NCI-H526 treated with DMSO at 0.1 percent for 48 hours (cell line): ENCODE data around the gene TSPAN2.
A peak's percentile ranks its signal among the peaks of the same experiment; 100 is the strongest.

Experiments
- DNase-seq: peaks from one replicate; lab custom pipeline; 2025; lab: John Stamatoyannopoulos, UW

Gene TSPAN2

GRCh38 chr1:115089420-115090185 is at the start of gene TSPAN2:
Gene TSPAN2 (minus strand): TSS chr1:115089503. CDS start chr1:115089432, 71 bp downstream.
- DNase-seq = peak; percentile 14

GRCh38 chr1:115138973-115139372 is 49.7 kb upstream of the TSPAN2 start:
- peak; percentile 81 for DNase-seq

- DNase-seq = no peak
These were observed 49.0 kb upstream of the TSPAN2 start for GRCh38 chr1:115138271-115138670.

GRCh38 chr1:115137191-115137590 is 47.9 kb upstream of the TSPAN2 start:
- no peak for DNase-seq

- DNase-seq = no peak
These were observed 47.4 kb upstream of the TSPAN2 start for GRCh38 chr1:115136706-115137105.

GRCh38 chr1:115136106-115136505 is 46.8 kb upstream of the TSPAN2 start:
- no peak for DNase-seq

- no peak for DNase-seq
These were observed 46.4 kb upstream of the TSPAN2 start for GRCh38 chr1:115135681-115136080.

- no peak for DNase-seq
These were observed 45.7 kb upstream of the TSPAN2 start for GRCh38 chr1:115134850-115135480.

GRCh38 chr1:115134231-115134630 is 44.9 kb upstream of the TSPAN2 start:
- DNase-seq = no peak

- DNase-seq = no peak
These were observed 44.1 kb upstream of the TSPAN2 start for GRCh38 chr1:115133440-115133839.

- DNase-seq = no peak
These were observed 41.5 kb upstream of the TSPAN2 start for GRCh38 chr1:115130786-115131185.

GRCh38 chr1:115129071-115129640 is 39.9 kb upstream of the TSPAN2 start:
- no peak for DNase-seq

- DNase-seq = no peak
These were observed 38.2 kb upstream of the TSPAN2 start for GRCh38 chr1:115127539-115127938.

- DNase-seq = no peak
These were observed 37.2 kb upstream of the TSPAN2 start for GRCh38 chr1:115126516-115126915.

- DNase-seq = no peak
These were observed 33.8 kb upstream of the TSPAN2 start for GRCh38 chr1:115123116-115123515.

GRCh38 chr1:115121793-115122192 is 32.5 kb upstream of the TSPAN2 start:
- DNase-seq = no peak

GRCh38 chr1:115120296-115120695 is 31.0 kb upstream of the TSPAN2 start:
- DNase-seq = no peak

GRCh38 chr1:115118611-115119010 is 29.3 kb upstream of the TSPAN2 start:
- DNase-seq = no peak

- no peak for DNase-seq
These were observed 28.8 kb upstream of the TSPAN2 start for GRCh38 chr1:115118086-115118485.

GRCh38 chr1:115117298-115117697 is 28.0 kb upstream of the TSPAN2 start:
- DNase-seq = no peak

GRCh38 chr1:115116512-115116911 is 27.2 kb upstream of the TSPAN2 start:
- DNase-seq = no peak

- DNase-seq = no peak
These were observed 26.3 kb upstream of the TSPAN2 start for GRCh38 chr1:115115521-115116161.

GRCh38 chr1:115114308-115114707 is 25.0 kb upstream of the TSPAN2 start:
- DNase-seq = no peak
